IMR-90 (cell line): Measurements from ENCODE around the gene NTPCR.

ENCODE experiments used
- CEBPB ChIP-seq: IDR thresholded peaks from 2 replicates; pipeline ENCODE4 v1.6.1; 2012; ENCODE audit warnings: low read depth, low read length, improper control_type of control experiment
- CTCF ChIP-seq: conservative IDR thresholded peaks from 2 replicates; pipeline ENCODE4 v1.5.1; 2012; ENCODE audit warnings: mild to moderate bottlenecking, low read depth, low read length, improper control_type of control experiment
- FOS ChIP-seq: fragments of 150-350 bp; IDR thresholded peaks from 2 replicates; pipeline ENCODE4 v1.6.1; 2016; ENCODE audit warnings: low read depth, low read length
- MAFK ChIP-seq: IDR thresholded peaks from 2 replicates; pipeline ENCODE4 v1.6.1; 2012; ENCODE audit warnings: low read depth, low read length, improper control_type of control experiment
- MAZ ChIP-seq: IDR thresholded peaks from 2 replicates; pipeline ENCODE4 v1.6.1; 2012; ENCODE audit warnings: low read depth, mild to moderate bottlenecking, low read length, improper control_type of control experiment, moderate library complexity, borderline replicate concordance
- MXI1 ChIP-seq: IDR thresholded peaks from 2 replicates; pipeline ENCODE4 v1.6.1; 2012; ENCODE audit warnings: low read depth, mild to moderate bottlenecking, low read length, moderate library complexity, borderline replicate concordance
- POLR2A ChIP-seq: IDR thresholded peaks from 2 replicates; pipeline ENCODE4 v1.6.1; 2012; ENCODE audit warnings: mild to moderate bottlenecking, low read depth, low read length
- RAD21 ChIP-seq: IDR thresholded peaks from 2 replicates; pipeline ENCODE4 v1.6.1; 2012; ENCODE audit warnings: low read length, improper control_type of control experiment
- RCOR1 ChIP-seq: IDR thresholded peaks from 2 replicates; pipeline ENCODE4 v1.6.1; 2012; ENCODE audit warnings: mild to moderate bottlenecking, low read length, improper control_type of control experiment; ENCODE audit not compliant: insufficient replicate concordance
- RFX5 ChIP-seq: IDR thresholded peaks from 2 replicates; pipeline ENCODE4 v1.8.0; 2012; ENCODE audit warnings: low read depth, mild to moderate bottlenecking, low read length, moderate library complexity
- SMC3 ChIP-seq: fragments of 150-350 bp; IDR thresholded peaks from 2 replicates; pipeline ENCODE4 v1.6.1; 2016; ENCODE audit warnings: low read depth, mild to moderate bottlenecking, antibody characterized with exemption, low read length, moderate library complexity
- USF2 ChIP-seq: fragments of 150-350 bp; IDR thresholded peaks from 2 replicates; pipeline ENCODE4 v1.6.1; 2017; ENCODE audit warnings: mild to moderate bottlenecking, antibody characterized with exemption, low read length, low read depth

GRCh38 chr1:232999956-233000625 is 49.7 kb downstream of the NTPCR start:
- TF ChIP-seq CTCF (no peak), CEBPB (no peak), USF2 (no peak), MAZ (no peak), POLR2A (no peak), RFX5 (no peak), FOS (no peak), MXI1 (no peak), RCOR1 (no peak), SMC3 (no peak), MAFK (no peak), RAD21 (no peak)
